Erythroblast (primary cell): Measurements from ENCODE around the gene FHAD1.

ENCODE experiments used
- GATA1 ChIP-seq: IDR thresholded peaks from 2 replicates; pipeline ENCODE4 v1.6.1; 2011; ENCODE audit warnings: low read depth, mild to moderate bottlenecking, control low read depth, low read length, moderate library complexity
- POLR2A ChIP-seq: IDR thresholded peaks from 2 replicates; pipeline ENCODE4 v1.6.1; 2011; ENCODE audit warnings: mild to moderate bottlenecking, low read length

- TF ChIP-seq POLR2A (no peak), GATA1 (no peak)
These were observed 32.7 kb downstream of the FHAD1 start for GRCh38 chr1:15279576-15280230.
